ENCODE data around the gene RHOF.
"Not testable (repeated sequence)": the region's sequence is repeated elsewhere in the genome, so short reads cannot be mapped to it uniquely, and the experiment has no call there.

The RHOF gene

DNA sequence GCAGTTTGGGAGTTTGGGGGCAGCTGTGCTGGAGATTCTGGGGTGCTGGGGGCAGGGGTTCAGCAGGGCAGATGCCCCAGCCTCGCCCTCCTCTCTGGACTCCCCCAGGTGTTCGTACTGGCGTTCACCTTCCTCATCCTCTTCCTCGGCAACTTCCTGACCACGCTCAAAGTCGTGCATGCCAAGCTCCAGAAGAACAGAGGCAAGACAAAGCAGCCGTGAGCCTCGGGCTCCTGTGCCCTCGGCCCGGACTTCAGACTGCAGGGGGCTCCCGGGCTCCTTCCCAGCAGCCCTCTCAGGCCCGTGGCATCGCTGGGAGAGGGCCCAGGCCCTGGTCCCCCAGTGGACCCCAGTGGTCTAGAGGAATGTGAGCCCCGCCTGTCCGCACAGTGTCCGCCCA is 18.0 kb downstream of the RHOF start:
- DNase-seq (ENCODE audit: low read depth) = no peak

DNA sequence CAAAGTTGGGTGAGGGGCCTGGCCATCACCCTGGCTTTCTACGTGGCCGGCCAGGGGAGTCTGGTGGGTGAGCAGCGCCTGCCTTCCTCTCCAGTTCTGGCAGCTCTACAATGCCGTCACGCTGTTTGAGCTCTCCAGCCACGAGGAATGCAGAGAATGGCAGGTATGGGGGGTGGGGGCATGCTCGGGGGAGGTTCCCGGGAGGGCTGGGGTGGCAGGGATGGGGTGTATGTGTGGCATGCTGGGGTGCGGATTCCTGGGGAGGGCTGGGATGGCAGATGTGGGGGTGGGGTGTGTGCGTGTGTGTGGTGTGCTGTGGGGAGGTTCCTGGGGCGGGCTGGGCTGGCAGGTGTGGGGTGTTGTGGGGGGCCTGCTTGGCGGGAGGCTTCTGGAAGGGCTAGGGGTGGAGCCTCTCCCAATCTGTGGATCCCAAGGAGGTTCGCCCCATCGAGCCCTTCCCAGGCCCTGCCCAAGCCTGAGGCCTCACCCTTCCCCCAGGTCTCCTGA is 18.5 kb downstream of the RHOF start:
- no peak for DNase-seq (ENCODE audit: low read depth)

DNA sequence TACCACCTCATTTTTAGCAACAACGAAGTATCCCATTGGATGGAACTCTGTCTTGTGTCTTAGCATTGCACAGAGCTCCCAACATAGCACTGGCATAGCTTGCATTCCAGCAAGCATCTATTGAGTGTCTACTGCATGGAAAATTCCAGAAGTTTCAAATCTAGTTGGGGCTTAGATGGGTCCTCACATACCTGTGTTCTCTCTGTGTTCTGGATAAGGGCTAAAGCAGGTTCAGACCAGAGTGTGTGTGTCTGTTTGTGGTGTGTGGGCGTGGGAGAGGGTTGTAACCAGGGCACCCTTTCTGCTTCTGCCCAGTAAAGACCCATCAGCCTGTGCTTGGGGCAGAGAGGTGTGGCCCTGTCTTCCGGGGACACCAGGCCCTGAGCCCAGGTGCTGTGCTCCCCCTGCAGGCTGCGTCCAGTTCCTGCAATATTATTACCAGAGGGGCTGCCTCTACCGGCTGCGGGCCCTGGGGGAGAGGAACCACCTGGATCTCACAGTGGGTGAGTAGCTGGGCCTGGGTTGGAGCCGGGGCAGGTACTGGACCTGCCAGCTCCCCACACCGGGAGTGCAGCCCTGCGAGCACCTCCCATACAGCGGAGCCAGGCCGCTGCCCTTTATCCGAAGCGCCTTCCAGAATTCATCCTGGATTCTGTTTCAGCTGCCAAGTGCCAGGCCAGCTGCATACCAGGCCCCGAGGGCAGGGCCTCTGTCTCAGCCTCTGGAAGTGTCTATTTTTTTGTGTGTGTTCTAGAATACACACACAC is 20.3 kb downstream of the RHOF start:
- peak; percentile 55 for DNase-seq (ENCODE audit: low read depth)

DNA sequence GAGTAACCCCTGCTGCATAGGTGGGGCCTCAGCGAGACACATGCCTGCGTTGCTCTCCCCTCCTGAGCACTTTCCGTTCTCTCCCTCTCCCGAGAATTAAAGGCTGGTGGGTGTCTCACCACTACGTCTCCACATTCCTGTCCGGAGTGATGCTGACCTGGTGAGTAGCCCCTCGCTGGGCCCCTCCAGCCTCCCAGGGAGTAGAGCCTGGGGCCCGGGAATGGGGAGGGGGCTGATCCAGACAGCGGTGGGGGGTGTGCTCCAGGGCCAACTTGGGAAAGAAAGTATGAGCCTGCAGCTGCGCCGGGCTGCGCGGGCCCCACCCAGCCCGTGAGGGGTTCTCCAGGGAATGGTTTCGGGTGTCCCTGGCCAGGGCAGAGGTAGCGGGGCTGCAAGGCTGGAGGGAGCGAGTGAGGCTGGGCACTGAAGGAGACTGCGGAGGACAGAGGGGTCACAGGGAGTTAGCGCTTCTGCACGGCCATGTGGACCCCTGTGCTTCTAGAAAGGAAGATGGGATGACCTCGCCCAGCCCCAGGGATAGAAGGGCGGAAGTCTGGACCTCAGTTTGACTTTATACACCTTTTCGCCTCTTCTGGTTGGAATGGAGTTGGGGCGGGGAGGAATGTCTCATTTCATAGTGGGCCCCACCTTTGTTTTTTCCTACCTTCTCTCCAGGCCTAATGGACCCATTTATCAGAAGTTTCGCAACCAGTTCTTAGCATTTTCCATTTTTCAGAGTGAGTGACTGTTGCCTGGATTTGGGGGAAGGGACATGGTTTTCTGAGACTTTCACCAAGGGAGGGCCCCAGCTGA is 22.5 kb downstream of the RHOF start:
- DNase-seq (ENCODE audit: low read depth) = no peak

DNA sequence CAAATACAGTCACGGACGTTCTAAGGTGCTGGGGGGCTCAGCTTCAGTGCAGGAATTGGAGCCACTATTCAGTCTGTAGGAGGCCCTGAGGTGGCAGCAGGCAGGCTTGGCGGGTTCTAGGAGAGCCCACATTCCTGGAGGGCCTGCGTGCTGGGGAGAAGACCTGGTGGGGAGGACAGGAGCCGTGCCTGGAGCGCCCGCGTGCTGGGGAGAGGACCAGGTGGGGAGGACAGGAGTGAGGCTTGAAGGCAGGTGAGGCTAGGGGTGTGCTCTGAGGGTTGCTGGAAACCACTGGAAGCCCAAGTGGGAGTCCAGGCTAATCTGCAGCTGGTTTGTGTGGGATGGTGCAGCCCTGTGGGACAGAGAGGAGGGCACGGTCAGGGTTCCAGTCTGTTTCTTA is 23.1 kb downstream of the RHOF start:
- no peak for DNase-seq (ENCODE audit: low read depth)

DNA sequence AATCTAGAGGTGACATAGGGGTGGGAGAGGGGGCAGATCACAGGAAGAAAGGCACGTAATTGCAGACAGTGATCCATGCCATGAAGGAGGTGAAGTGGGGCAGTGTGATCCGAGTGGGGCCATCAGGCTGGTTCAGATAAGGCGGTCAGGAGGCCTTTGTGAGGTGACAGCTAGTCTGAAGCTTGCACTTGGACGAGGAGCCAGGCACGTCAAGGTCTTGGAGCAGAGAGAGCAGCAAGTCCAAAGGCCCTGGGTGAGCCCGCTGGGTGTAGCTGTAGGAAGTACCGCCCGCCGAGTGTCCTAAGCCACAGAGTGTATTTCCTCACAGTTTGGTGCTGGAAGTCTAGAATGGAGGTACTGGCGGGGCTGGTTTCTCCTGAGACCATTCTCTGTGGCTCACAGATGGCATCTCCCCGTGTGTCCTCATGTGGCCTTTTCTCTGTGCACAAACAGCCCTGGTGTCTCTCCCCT is 23.6 kb downstream of the RHOF start:
- peak; percentile 23 for DNase-seq (ENCODE audit: low read depth)

DNA sequence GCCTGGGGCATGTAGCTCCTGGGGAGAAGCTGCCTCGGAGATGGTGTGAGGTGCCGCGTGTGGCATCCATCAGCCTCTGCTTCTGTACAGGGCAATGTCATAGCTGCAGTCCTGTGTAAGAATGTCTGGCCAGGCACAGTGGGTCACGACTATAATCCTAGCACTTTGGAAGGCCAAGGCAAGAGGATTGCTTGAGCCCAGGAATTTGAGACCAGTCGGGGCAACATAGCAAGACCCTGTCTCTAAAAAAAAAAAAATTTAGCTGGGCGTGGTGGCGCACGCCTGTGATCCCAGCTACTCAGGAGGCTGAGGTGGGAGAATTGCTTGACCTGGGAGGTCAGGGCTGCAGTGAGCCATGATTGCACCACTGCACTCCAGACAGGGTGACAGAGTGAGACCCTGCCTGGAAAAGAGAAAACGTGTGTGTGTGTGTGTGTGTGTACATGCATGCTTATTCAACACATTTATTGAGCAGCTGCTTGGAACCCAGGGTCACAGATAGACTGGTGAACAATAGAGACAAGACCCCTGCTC is 24.1 kb downstream of the RHOF start:
- DNase-seq (ENCODE audit: low read depth) = no peak

DNA sequence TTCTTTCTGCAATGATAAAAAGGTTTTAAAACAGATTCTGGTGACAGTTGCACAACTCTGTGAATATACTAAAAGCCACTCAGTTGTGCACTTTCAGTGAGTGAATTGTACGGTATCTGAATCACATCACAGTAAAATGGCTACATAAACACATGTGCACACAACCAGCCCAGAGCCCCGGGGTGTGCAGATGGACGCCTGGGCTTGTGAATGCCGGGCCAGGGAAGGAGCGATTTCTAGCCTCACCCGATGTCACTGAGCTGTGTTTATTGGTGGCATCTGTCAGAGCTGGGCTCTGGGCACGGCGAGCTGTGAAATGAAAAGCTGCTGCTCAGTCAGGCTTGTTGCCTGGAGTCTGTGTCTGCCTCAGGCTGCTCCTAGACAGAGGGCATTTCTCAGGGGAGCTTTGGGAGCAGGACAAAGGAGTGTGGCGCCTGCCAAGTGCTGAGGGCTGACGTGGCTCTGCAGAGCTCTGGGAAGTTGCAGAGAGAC is 25.9 kb downstream of the RHOF start:
- DNase-seq (ENCODE audit: low read depth) = no peak

DNA sequence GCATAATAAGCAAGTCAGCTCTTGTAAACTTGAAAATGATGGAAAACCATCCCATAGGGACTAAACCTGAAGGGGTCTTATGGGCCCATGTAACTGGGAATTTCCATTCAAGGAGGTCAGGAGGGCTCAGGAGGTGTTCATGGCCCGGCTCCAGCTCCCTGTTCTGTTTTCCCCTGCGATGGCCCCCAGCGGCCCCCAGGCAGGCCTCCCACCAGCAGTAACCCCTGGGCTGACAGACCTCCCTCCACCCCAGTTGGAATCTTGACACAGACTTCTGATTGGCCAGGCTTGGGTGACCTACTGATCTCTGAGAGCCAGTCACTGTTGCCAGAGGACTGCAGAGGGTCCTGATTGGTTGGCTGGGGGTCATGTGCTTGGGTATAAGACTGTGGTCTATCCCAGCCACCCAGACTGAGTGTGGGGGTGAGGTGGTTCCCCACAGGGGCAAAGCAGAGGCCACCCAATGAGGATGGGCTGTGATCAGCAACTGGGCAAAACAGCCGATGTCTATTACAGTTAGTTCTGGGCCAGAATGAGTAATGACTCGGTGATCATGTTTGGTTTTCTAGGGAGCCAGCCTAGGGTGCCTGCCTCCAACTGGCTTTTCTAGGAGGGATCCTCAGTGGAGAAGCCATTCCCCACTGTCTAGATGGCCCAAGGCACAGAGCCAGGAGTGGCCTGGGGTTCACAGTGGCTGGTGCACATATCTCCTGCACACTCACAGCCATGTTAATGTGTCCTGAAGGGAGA is 27.0 kb downstream of the RHOF start:
- DNase-seq (ENCODE audit: low read depth) = no peak

DNA sequence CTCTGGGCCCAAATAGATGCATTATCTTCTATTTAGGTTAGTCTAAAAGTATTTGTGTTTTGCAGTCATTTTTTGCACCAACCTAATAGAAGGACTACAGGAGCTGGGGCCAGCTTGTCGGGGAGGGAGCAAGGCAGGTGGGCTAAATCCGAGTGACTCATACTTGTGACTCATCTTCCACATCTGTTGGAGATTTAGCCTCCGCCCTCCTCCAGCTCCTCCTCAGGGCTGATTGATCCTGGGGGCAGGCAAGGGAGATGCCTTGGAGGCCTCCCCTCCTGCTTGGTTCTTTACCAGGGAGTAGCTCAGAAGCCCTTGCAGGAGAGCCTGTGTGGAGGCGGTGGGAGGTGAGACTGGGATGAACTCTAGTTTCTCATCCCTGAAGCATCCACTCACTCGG is 27.9 kb downstream of the RHOF start:
- peak; percentile 77 for DNase-seq (ENCODE audit: low read depth)

DNA sequence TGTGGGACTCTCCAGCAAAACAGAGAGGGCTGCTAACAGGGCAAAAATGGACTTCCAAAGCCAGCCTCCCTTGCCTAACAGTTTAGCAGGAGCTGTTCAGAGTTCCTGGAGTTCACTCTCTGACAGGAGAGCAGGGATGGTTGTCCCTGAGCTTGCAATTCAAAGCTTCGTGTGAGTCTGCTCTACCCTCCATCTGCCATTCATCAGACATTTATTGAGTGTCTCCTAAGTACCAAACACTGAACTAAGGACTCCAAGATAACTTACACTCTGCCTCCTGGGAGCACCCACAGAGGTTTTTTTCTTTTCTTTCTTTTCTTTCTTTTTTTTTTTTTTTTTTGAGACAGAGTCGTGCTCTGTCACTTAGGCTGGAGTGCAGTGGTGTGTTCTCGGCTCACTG is 28.7 kb downstream of the RHOF start:
- no peak for DNase-seq (ENCODE audit: low read depth)

DNA sequence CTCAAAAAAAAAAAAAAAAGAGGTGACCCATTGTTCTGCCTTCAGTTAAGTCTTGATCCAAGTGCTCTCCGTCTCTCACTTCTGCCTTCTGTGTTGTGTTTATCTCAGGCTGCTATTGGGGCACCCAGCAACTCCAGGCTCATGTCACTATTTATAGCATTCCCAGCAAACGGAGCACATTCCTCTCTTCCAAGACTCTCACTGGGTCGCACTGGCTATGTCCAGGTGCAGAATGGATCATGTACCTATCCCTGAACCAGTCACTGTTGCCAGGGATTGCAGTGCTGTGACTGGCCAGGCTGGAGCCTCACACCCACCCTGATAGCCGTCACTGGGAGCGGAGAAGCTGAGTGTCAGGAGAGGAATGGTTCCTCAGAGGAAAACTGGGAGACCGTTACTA is 31.2 kb downstream of the RHOF start:
- DNase-seq (ENCODE audit: low read depth) = peak; percentile 17

DNA sequence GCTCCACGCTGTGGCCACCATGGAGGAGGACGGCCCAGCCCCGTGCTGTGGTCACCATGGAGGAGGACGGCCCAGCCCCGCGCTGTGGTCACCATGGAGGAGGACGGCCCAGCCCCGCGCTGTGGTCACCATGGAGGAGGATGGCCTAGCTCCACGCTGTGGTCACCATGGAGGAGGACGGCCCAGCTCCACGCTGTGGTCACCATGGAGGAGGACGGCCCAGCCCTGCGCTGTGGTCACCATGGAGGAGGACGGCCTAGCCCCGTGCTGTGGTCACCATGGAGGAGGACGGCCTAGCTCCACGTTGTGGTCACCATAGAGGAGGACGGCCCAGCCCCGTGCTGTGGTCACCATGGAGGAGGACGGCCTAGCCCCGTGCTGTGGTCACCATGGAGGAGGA is 35.0 kb downstream of the RHOF start:
- DNase-seq (ENCODE audit: low read depth) = not testable (repeated sequence)

DNA sequence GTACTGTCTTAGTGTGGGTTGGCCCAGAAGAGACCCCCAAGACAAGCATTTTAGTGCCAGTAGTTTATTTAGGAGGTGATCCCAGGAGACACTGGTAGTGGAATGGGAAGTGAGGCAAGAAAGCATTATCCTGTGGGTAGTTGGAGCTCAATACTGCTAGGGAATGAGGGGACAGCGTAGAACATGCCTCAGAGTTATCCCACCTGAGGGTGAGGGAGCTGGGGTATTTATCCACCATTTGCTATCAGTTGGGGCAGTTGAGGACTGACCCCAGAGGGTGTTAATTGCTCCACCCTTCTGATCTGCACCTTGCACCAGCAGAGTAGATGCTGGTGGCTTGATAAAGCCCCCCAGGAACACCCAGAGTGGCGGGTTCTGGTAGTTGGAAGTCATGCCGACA is 37.9 kb downstream of the RHOF start:
- DNase-seq (ENCODE audit: low read depth) = no peak

DNA sequence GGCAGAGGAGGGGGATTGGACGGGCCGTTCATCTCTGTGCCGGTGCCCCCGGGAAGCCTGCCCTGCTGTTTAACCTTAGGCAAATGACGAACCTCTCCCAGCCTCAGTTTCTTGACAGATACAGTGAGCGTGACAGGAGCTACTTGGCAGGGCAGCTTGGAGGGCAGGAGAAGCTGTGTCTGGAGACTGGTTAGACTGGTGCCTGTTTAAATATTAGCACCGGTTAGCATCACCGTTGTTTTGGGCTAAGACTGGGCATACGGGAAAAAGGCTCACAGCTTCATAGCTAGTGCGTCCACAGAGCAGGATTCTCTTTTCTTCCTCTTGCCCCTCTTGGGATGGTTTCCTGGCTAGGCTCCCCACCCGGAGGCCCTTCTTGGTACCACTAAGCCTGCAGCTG is 38.7 kb downstream of the RHOF start:
- DNase-seq (ENCODE audit: low read depth) = no peak

DNA sequence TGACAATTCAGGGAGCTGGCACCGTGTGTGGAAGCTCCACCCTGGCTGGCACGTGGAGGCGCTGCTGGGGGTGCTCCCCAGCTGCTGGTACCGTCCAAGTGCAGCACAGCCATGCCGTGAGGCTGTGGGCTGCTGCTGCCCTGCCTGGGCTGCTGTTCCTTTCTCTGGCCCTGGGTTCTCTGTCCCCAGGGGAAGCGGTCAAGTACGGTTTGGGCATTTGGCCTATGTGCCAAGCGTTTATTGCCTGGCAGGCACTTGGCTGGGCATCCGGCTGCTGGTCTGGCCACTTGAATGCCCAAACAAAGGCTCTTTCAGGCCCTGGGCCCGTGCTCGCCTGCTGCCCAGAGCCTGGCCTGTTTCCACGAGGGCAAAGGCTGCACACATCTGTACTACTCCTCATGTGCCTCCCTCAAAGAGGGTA is 39.6 kb downstream of the RHOF start:
- DNase-seq (ENCODE audit: low read depth) = no peak

DNA sequence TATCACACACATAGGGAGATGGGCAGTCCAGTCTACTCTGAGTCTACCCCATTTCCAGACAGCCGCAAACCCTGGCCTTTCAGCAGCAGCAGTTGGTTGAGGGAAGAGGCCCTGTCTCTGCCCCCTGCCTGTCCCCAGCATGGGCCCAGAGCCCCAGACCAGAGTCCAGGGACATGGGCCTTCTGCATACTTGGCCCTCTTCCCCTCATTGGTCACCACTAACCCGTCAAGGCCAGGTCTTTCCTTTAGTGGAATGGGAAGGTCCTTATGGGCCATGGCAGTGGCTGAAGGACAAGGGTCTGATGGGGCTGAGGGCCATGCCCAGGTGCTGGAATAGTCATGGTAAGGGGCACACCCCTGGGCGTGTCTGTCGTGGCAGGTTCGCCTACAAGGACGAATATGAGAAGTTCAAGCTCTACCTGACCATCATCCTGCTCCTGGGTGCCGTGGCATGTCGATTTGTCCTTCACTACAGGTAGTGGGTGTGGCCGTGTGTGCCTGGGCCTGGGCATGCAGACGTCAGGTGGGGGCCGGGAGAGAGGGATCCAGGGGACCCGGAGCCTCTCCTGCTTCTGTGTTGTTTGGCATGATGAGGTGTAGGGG is 41.6 kb downstream of the RHOF start:
- no peak for DNase-seq (ENCODE audit: low read depth)

DNA sequence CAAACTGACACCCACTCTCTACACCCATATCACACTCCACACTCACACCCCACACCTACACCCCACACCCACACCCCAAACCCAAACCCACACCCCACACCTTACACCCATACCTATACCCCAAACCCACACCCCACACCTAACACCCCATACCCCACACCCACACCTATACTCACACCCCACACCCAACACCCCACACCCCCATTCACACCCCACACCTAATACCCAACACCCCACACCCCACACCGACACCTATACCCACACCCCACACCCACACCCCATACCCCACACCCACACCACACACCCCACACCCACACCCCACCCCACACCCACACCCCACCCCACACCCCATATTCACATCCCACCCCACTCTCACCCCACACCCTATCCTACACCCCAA is 42.5 kb downstream of the RHOF start:
- no peak for DNase-seq (ENCODE audit: low read depth)

DNA sequence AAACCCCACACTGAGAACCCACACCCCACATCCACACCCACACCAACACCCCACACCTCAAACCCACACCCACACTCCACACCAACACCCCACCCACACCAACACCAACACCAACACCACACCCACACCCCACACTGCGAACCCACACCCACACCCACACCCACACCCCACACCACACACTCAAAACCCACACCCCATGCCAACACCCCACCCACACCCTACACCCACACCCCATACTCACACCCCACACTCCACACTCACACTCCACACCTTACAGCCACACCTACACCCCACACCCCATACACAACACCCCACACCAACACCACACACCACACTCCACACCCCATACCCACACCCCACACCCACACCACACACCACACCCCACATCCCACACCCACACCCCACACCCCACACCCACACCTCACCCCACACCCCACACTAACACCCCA is 43.0 kb downstream of the RHOF start:
- DNase-seq (ENCODE audit: low read depth) = no peak

DNA sequence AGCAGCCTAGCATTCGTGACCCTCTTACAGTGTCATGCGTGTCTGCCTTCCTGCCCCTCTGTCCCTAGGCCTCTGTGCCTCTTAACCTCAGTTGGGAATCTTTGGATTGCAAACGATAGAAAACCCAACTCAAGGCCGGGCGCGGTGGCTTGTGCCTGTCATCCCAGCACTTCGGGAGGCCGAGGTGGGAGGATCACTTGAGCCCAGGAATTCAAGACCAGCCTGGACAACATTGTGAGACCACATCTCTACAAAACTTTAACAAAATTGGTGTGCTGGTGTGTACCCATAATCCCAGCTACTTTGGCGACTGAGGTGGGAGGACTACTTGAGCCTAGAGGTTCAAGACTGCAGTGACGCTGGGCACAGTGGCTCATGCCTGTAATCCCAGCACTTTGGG is 44.2 kb downstream of the RHOF start:
- DNase-seq (ENCODE audit: low read depth) = no peak

DNA sequence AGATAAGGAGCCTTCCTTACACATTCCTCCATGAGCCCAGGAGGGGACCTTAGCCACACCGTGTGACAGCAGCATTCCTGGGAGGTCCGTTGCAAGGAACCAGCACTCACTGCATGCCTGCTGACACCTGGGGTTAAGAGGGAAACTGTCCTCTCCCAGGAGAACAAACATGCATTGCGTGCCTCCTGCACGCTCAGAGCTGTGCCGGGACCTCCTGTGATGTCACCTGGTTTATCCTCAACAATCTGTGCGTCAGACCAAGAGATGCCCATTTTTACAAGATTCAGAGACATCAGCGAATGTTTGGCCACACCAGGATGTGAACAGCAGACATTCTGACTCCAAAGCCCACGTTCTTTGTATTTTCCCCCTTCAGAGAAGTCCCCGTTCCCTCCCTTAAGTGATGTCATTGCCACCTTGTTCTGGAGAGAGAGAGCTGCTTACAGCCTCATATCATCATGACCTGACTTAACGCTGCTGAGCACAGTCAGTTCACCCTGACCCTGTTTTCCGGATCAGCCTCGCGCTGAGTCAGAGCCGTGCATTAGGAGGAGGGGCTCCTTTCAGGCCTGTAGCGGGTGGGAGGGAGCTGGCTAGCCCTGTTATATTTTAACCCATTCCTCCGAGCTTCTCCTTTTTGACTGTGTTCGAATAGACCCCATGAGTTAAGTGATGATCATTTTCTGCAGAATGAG is 44.8 kb downstream of the RHOF start:
- peak; percentile 90 for DNase-seq (ENCODE audit: low read depth)
